GM18517 (cell line): ENCODE data around the gene HOXA9.

Experiments
- ATAC-seq: cut with Tn5 transposase; IDR thresholded peaks from one replicate; pipeline ENCODE4 v1.9.1; 2021; ENCODE audit warnings: mild to moderate bottlenecking, moderate library complexity; ENCODE audit not compliant: unreplicated experiment

The HOXA9 gene

DNA sequence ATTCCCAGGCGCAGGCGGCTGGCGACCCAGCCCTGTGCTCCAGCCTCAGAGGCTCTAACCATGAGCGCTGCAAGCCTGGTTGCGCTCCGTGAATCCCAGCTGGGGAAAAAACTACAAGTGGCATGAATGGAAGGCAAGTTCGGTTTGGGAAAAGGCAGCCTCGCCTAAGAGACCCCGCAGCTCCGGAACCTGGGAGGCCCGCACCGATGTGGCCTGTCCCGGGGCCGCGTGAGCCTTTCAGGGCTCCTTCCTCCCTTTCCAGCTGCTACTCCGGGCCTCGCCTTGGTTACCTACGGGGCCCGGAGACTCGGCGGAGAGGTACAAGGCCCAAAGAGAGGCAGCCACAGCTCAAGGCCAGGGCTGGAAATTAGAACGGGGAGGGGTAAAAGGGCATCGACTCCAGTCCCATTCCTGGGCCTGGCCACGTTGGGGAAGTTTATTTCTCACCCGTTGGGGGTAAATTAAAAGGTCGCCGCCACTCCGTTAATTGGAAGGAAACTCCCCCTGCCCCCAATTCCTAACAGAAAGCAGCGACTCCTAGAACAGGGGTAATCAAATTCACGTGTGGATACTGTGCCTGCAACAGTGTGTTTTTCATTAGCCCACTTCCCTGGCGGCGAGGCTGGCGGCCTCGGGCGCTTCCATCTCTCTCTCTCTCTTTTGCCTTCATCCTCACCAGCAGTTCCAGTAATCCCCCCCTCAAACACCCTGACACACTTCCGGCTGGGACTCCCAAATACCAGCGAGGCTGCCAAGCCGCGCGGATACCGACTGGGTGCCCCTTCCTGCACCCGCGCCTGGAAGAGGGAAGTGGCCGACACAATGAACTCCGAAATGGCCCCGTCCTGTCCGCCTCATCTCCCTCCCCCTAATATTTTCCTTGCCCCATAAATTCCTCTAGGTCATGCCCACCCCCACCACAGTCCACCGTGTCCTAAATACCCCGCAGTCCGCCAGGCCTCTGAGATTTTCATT is 1.5 kb upstream of the HOXA9 start:
- ATAC-seq = no peak

DNA sequence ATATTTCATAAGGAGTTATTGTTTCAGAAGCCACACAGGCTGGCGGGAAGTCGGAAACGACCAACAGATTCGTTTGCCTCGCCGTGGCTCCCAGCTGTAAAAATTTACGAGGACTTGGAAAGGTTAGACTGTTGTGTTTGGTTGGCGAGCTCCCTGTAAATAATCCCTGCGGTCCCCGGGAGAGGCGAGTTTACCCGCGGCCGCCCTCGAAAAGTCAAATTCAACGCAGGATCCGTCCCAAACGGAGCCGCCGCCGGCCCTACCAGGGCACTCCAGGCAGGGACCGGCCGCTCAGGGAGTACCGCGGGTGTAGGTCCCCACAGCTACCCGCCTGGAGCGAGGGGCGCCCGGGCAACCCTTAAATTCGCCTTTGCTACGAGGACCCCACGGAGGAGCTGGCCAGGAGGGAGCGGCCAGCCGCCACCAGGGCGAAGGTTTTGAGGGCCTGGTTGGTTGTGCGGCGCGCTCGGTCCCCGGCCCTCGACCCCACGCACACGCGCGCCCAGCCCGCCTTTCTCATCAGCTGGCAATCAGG is 726 bp upstream of the HOXA9 start:
- no peak for ATAC-seq

DNA sequence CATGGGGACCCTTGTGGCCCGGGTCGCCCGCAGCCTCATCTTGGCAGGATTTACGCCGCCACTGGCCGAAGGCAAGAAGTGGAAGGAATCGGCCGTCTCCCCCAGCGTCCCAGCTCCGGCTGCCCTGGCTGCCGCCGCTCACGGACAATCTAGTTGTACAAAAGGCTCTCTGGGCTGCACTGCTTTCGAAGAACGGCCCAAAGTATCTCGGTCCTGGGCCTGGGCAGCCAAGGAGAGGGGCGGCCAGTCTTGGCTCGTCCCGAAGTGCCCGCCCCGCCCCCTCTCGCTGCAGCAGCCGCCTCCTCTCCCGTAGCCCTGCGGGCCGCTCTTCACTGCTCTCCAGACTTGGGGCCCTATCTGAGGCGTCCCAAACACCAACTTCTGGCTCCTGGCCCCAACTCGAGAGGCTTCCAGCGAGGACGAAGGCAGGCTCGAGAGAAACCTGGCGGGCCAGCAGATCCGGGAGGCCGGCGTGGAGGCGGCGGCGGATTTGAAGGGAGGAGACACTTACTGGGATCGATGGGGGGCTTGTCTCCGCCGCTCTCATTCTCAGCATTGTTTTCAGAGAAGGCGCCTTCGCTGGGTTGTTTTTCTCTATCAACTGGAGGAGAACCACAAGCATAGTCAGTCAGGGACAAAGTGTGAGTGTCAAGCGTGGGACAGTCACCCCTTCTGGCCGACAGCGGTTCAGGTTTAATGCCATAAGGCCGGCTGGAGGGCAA is 809 bp downstream of the HOXA9 start:
- ATAC-seq = no peak

DNA sequence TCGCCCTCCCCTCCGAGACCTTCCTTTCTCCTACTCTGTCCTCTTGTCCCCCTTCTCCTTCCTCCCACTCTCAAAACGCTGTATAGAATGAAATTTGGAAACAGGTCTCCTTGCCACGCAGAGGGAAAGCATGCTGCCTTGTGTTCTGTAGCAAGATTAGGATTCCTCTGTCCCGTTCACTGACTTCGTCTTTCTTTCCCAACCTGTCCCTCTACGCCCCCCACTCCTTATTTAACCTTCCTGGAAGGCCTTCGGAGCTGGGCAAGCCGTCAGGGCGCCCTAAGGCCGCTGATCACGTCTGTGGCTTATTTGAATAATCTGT is 1.3 kb downstream of the HOXA9 start:
- ATAC-seq = no peak

DNA sequence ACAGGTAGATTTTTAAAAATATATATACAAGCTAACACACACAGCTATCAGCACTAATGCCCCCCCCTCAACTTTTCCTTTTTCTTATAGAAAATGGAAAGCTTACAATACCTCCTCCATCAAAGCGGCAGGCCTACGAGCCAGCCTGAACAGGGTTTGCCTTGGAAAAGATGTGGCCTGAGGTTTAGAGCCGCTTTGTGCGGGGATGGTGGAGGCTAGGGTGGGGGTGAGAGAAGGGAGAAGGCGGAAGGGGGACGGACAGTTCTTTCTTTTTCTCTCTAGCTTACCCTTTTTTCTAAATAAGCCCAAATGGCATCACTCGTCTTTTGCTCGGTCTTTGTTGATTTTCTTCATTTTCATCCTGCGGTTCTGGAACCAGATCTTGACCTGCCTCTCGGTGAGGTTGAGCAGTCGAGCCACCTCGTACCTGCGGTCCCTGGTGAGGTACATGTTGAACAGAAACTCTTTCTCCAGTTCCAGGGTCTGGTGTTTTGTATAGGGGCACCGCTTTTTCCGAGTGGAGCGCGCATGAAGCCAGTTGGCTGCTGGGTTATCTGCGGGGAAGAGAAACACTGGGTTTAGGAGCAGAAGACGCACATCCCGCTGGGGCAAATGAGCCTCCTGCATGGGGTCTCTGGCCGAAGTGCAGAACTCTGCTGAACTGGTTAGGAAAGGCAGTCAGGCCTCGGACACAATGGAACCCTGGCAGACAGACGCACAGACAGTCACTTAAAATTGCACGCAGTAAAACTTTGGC is 1.9 kb downstream of the HOXA9 start:
- no peak for ATAC-seq

DNA sequence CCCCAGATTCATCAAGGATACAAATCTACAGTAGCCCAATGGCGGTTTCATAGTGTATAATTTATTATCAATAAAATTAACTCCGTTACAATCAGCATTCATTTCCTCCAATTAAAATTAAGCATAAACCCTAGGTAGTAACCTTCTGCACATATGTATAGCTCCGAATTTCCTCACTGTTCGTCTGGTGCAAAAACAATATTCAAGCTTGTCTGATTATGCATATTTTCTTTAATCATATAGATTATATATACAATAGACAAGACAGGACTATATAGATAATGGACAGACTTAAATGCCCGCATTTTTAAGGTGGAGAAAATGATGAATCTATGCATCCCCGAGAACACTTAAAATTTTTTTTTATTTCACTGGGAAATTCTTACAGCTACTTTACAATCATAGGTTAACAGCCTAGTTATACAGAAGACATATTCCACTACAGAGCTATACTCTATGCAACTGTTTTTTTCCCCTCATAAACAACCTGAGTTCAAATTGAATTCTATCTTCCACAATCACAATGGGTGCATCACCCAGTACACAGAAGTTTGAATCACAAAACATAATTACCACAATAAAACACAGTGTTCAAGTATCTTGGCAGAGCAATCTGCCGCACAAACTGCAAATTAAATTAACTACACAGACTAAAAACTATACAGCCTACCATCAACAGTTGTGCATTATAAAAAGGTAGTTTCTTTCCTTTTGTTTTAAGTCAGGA is 2.6 kb downstream of the HOXA9 start:
- ATAC-seq = no peak

DNA sequence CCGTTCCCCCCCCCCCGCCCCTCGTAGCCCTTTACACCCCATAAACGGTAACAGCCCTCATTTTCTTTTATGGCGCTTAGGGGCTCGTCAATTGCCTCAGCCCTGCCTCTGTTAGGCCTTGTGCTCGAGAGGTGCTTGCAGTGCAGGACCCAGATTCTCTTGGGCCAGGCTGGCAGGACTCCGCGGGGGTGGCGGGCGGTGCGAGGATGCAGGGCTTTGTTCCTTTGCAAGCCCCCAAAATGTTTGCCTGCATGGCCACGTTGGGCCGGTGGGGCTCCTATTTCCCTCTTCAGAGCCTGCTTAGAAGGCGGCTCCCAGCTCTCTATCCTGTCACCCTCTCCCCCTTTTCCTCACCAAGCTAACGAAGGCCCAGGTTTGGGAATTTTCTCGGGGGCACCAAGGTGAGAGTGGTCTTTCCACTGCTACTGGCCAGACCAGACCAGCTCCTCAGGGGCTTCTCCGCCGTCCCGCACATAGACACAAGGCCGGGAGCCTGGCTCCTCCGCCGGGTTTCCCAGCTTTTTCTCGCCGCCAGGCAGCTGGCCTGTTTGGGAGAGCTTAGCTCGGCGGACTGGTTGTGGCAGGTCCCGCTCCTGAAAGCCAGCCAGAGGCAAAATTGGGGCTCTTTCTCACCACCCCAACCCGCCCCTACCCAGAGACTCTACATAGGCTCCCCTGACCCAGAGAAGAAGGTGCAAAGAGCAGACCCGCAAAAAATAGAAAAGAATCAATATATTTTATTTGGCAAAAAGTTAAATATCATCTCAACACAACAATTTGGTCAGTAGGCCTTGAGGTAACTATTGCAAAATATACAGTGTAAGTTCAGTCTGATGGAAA is 3.4 kb downstream of the HOXA9 start:
- no peak for ATAC-seq

DNA sequence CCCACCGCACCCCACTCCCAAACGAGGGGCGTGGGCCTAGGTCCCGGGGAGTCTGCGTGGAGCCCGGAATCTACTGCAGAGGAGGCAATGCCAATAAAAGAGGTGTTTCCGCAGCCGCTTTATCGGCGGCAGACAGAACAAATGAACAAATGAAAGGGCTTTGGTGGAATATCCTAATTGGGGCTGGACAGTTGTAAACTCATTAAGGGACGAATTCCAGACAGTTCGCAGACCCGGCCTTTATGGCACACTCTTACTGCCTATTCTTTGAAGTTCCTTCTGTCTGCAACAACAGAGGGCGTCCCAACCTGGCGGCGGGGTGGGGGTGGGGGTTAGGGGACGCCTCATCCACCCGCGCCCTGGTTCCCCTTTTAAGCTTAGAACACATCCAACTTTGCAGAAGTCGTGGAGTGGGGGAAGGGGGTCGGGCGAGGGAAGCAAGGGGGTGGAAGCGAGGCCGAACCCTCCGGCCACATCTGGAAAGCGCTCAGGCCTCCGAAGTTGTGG is 4.1 kb downstream of the HOXA9 start:
- no peak for ATAC-seq

DNA sequence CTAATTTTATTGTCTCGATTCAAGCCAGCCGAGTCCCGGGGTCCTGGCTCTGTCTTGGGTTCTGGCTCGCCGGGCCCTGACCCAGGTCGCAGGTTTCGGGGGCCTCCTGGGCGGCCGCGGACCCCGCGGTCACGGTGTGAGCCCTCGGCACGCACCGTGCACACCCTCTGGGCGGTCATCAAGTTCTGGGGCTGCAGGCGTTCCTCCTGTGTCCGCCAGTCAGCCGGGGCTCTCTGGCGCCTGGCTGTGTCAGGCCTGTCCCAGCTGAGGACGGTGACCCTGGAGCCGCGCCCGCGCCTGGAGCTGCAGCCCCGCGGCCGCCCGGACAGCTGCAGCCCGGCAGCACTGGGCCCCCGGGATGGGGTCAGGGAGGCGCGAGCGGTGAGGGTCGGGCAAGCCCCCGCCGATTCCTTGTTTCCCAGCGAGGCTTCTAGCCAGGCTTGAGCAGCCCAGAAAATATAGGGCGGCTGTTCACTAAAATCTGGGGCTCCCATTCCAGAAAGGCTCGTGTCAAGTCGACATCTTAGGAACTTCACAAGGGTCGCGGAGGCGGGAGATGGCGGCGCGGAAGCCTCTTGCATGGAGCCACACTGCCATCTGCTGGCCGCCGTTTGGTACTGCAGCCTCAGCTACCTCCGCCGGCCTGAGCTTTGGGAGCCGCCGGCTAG is 4.7 kb downstream of the HOXA9 start:
- no peak for ATAC-seq

DNA sequence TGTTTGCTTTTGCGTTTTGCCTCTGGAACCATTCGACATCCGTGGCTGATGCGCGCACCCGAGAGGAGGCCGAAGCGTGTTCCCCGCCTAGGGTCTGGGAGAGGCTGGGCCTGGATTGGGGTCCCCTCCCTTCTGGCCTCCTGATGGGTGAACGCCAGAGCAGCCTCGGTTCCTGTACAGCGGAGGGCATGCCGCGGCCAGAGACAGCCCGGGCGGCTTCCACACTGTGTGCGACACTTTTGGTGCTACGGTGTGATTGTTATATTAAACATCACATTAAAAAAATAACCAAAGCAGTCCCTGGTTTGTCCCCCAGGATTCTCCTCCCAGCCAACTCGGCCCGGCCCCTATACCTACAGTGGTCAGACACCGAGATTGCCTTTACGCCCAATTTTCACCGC is 5.2 kb downstream of the HOXA9 start:
- no peak for ATAC-seq

DNA sequence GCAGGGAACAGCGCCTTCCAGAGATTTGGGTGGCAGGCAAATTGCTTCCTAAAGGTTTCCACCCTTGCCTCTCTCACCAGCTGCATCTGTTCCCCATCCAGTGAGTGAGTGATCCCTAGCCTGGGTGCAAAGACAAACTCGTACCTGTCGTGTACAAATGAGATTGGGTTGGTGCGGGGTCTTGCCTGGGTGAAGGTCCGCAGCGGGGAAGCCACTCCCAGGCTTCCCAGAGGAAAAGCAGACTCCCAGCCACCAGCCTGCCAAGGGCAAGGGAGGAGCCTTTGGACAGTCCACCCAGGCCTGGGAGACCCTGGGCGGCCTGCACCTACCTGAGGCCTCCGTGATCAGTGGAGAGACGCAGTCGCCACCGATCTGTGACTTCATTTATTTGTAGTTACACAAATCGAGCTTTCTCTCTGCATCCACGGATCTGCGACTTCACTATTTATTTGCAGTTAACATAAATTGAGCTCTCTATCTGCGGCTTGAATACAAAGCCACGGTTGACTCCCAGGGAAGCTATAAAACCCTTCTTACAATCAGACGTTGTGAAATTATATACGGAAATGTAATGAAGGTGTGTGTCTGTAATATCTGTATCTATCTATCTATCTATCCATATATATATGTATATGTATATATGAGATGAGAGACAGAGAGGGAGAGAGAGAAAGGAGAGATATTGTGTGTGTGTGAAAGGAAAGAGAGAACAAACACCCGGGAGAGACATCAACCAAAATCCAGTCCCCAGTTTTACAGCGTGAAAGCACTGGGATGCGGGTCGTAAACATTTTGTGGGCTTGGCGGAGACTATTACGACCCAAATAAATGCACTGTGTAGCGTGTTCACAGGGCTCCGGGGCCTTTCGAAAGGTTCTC is 5.8 kb downstream of the HOXA9 start:
- no peak for ATAC-seq

DNA sequence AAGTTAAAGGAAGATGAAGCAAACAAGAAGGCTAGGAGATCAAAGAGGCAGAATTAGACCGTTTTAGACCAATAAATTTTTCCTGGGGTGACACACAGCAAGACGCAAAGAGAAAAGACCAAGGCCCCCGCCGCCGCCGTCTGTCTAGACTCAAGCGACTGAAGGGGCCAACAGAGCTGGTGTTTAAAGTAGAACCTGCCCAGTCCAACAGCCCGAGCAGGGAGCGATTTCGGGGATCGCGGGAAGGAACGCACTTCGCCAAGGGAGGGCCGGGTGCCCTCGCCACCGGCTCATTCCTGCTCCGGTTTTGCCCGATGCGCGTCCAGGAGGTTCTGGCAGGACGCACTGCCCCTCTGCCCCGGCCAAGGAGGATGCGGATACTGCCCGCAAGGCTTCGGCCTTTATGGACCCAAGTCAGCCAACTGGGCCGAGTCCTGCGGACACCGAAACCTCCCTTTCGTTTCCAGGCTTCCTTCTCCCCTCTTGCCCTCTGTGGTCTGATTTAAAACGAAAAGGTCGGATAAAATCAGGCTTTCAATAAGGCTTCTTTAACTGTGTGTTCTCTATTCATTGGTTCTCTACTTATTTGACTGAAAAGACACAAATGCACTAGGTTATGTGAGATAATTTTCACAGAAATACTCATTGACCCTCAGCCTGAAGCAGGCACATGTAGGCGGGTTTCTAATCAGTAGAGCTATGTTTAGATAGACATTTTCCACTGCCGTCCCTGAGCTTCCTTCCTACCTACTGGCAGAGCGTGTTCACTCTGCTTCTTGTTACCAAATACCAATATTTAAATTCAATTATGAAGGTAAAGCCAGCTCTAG is 6.7 kb downstream of the HOXA9 start:
- ATAC-seq = no peak

DNA sequence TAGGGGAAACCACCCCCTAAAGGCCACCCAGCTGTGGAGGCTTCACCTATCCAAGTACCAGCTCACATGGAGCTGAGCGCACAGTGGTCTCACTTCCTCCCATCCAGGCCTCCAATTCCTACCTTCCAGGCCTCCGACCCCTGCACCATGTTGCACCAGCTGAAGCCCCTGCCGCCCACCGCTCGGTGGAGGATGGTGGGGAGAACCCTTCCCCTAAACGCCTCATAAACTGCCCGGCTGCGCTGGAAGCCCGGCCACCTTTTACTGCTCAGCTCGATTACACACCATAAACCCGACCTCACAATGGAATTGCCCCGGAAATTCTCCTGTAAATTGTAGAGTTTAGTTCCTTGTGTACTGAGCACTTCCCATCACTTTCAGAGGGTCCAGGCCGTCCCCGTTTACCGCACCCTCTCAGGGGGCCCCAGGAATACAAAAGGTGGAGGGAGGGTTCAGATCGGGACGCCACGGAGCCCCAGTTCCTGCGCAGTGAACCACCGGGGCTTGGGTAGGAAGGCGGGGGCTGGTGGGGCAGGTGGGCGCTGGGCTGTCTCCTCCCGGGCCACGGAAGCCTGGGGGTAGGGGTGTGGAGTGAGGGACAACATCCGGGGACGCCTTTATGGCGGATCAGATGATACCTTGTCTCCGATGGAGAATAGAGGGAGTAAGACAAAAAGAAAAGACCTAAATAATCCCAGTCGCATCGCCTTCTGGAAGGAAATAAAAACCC is 7.5 kb downstream of the HOXA9 start:
- ATAC-seq = no peak

DNA sequence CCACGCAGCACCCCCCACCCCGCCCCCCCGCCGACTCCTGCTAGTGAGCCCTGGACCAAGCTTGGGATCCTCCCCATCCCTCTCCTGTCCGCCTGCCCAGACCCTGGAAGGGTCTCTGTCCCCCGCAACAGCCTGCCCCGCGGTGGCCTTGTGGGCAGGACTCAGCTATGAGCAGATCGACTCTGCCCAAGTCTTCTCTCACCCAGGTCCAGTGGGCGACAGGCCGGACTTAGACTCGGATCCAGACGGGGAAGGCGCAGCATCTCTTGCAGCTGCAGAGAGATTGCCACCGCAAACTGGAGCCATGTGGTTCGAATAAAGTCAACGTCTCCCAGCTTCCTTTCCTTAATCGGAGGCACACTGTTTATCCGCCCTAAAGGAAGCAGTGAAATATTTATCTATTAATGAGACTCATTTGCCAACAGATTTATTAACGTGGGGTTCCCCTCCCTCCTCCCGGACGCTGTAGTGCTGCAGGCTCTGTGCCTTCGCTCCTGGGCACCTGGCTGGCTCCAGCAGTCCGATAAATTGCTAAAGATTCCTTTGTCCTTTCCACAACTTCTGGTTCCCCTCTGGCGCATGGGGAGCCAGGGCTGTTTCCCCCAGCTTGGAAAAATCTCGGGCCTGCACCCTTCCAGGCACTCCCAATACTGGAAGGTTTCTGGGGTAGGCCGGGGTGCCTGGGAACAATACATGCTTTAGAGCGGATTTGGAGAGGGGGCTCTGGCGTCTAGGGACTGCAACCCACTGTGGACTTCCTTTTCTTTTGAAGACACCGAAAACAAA is 8.2 kb downstream of the HOXA9 start:
- ATAC-seq = no peak

DNA sequence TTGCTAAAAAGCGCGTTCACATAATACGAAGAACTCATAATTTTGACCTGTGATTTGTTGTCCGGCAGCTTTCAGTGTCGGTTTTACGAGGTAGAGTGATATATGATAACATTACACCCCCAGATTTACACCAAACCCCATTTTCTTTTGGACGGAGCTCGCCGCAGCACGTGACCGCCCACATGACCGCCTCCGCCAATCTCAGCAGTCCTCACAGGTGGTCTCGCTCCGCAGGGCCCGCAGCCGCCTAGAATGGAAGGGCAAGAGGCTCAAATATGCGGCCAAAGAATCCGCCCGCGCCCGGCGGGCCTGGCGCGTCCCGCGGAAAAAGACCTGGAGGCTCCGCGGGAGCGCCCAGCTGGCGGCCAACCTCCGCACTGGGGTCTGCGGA is 8.8 kb downstream of the HOXA9 start, which contains the start of gene HOXA7:
HOXA7 (minus strand) TSS at position 168 of the 391 bp plus-strand sequence; CDS start at position 38, 130 bp downstream.
- no peak for ATAC-seq
